ES-I3 (cell line): ENCODE measurements around the gene LPIN1.

Experiments
- H3K36me3 ChIP-seq: 2 replicates; pipeline ENCODE4 v1.6.1; 2013; ENCODE audit warnings: mild to moderate bottlenecking, low read length, control low read depth, moderate library complexity; ENCODE audit not compliant: insufficient read depth
- H3K4me1 ChIP-seq: 2 replicates; pipeline ENCODE4 v1.6.1; 2013; ENCODE audit warnings: mild to moderate bottlenecking, control low read depth, low read length; ENCODE audit not compliant: insufficient read depth
- H3K9ac ChIP-seq: 2 replicates; pipeline ENCODE4 v1.6.1; 2013; ENCODE audit warnings: low read depth, mild to moderate bottlenecking, low read length, moderate library complexity
- H3K9me3 ChIP-seq: 2 replicates; pipeline ENCODE4 v1.6.1; 2013; ENCODE audit warnings: mild to moderate bottlenecking, low read length, moderate library complexity; ENCODE audit not compliant: control insufficient read depth, insufficient read depth

LPIN1 gene

DNA sequence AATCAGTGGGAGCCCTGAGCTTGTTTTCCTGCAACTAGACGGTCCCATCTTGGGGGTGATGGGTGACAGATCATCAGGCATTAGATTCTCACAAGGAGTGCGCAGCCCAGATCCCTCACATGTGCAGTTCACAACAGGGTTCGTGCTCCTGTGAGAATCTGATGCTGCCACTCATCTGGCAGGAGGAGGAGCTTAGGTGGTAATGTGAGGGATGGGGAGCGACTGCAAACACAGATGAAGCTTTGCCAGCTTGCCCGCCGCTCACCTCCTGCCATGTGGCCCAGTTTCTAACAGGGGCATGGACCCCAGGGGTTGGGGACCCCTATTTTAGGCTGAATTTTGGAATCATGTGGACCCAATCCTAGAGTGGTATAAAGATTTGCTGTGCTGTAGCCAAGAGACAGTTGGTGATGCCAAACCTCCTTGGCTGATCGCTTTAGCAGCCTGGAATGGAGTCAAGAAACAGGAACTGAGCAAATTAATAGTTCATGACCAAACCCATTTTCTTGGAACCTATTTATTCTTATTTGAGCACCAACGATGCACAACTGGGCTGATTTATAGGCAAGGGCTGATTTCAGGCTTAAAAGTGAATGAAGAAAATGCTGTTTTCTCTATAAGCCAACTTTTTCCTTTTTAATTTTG lies 25.7 kb downstream of the LPIN1 start:
- Histone ChIP-seq H3K9me3 (no peaks in the 10 kb centered on the region), H3K4me1 (no peaks in the 10 kb centered on the region), H3K36me3 (peaks cover 6% of the 10 kb centered on the region), H3K9ac (no peak overlapping the region)

DNA sequence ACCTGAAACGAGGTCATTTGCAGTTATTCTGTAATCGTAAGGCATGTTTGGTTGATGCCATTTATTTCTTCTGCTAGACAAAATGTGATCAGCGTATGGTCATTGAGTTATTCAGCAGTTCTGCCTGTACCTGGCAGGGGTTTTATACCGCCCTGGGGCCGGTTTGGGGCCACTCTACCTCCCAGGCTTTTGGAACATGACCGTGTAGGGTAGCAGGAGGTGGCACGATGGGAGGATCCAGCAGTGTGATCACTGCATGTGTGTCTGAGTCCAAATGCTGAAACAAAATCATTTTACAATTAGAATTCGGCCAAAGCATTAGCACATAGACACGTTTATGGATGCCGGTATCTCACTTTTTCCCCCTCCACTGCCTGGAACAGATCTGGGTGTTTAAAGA lies 26.7 kb downstream of the LPIN1 start:
- Histone ChIP-seq H3K4me1 (no peaks in the 10 kb centered on the region), H3K9me3 (no peaks in the 10 kb centered on the region), H3K9ac (no peak overlapping the region), H3K36me3 (peaks cover 6% of the 10 kb centered on the region)

DNA sequence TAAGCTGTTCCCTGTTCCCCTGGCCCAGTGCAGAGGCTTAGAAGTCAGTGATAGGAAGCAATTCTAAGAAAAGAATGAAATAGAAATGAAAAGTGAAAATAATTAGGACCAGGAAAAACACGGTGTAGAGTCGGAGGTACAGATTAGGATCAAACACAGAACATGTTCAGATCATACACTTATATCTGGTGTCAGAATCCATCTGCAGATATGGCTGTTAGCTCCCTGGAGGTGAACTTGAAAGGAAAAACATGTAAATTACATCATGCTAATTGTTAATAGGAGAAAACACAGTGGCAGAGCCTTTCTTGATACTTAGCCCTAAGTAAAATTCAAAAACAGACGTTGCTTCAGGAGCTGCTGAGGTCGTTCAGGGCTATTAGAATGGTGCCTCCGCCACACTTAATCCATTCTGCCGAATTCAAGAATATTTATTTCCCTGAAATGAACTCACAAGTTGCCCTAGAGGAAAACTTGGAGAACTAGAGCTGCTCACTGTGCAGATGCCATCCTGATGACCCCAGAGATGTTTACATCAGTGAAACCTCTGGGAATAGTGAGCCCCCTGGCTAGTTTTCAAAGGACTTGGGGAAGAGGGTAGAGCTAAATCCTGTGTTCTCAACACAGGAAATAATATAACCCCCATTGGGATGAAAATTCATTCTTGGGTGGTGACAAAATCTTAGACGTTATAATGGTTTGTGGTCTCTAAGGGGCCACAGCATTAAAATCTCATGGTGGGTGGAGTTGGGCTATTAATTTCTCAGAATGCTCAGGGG lies 27.5 kb downstream of the LPIN1 start:
- peaks cover 6% of the 10 kb centered on the region for H3K36me3 ChIP-seq
- peaks cover 3% of the 10 kb centered on the region; the same call in 1 of the 2 replicates for H3K4me1 ChIP-seq
- no peaks in the 10 kb centered on the region for H3K9me3 ChIP-seq
- H3K9ac ChIP-seq = no peak overlapping the region

DNA sequence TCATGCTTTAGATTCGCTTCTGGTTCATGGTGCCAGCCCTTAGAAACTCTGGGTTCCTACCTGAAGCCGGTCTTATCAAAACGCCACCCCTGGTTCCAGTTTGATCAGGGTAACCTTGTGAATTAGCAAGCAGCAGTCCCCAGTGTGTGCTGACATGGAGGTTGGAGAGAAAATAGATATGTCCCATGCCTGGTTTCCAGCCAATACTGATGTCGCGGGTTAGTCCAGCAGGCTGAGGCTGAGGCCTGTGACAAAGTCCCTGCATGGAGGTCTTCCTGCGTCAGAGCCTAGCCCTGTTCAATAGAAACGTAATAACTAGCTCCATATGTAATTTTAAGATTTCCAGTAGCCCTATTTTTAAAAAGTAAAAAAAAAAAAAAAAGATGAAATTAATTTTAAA lies 28.2 kb downstream of the LPIN1 start:
- Histone ChIP-seq H3K9ac (no peak overlapping the region), H3K9me3 (no peaks in the 10 kb centered on the region), H3K36me3 (peaks cover 6% of the 10 kb centered on the region), H3K4me1 (peaks cover 4% of the 10 kb centered on the region; the same call in 1 of the 2 replicates)

DNA sequence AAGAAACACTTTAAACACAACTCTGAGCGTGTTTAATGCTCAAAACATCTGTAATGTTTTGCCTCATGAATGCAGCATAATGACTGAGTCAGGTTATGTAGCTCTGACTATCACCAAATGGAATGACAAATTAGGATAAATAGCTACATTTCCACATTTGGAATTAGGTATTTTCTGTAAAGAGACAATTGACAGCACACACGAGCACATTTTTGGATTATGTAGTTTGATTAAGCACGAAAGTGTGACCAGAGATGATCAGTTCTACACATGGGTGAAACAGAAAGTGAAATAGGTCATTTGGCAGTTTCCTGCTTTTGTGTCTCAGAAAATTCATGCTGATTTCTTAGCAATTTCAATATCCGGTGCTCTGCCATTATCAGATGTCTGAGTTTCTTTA lies 29.0 kb downstream of the LPIN1 start:
- H3K9me3 ChIP-seq = no peaks in the 10 kb centered on the region
- peaks cover 6% of the 10 kb centered on the region for H3K36me3 ChIP-seq
- peaks cover 4% of the 10 kb centered on the region; the same call in 1 of the 2 replicates for H3K4me1 ChIP-seq
- H3K9ac ChIP-seq = no peak overlapping the region

DNA sequence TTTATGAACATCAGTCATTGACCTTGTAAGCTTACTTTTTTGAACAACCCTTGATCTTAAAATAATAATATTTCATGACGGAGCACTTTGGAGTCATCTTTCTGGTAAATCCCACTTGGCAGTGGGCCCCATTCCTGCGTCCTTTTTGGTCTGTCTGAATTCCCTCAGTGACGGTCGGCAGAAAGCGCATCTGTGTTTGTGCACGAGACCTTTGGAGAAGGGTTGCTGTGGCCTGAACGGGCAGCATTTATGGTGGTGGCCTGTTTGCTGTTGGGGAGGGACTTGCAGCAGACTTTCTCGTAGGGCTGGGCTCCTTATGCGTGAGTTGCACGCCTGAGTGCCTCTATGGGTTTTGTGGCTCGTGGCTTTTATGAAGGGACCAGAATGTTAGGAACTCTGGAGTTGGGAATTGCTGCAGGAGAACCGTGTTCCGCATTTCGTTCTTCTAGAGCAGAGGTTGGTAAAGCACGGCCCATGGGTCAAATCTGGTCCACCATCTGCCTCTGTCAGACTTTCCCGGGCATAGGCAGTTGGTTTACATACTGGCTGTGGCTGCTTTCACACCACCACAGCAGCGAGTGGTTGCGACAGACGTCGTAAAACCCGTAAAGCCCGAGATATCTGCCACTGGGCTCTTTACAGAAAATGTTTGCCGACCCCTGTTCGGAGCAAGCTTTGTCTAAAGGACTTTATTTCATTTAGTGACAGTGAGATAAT lies 30.8 kb downstream of the LPIN1 start:
- Histone ChIP-seq H3K36me3 (peaks cover 8% of the 10 kb centered on the region), H3K9me3 (no peaks in the 10 kb centered on the region), H3K9ac (no peak overlapping the region), H3K4me1 (peaks cover 4% of the 10 kb centered on the region; the same call in 1 of the 2 replicates)

DNA sequence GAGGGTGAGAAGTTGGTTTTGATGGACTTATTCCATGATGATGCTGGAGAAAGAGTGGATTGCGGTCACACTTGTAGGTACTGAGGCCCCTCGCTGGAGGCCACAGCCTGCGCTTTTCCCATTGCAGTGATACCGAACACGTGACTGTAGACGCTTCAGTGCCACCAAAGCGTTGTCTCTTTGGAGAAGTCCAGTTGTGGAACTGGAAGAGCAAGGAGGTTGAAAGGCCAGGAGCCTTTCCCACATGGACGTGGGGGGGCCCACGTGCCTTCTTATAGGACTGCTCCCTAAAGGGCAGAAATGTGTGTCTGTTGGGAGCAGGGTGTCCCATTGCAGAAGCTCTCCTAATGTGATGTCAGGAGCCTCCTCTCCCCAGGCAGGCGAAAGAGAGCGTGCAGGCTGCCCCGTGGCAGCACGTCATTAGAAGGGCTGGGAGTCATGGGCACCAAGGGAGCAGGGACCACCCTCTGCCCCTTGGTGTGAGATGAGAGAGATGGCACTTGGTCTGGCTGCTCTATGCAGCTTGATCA lies 31.5 kb downstream of the LPIN1 start:
- H3K36me3 ChIP-seq = peaks cover 8% of the 10 kb centered on the region

DNA sequence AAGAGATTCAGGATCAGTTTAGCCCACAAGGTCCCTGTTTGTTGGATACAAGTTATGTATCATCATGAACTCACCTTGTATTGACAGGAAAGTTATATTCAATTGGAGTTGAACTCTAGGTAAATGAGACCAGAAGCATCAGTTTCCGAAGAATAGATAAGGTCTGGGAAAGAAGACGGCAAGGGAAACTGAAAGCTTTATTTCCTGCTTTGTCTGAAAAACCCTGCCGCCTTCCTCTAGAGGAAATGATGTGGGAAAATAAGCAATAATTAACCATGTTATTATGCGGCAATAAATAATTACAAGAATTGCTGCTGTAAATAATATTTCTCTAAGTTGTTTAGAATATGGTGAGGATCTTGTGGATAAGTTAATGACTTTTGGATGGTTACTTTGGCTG lies 32.0 kb downstream of the LPIN1 start:
- peaks cover 8% of the 10 kb centered on the region for H3K36me3 ChIP-seq
- H3K9me3 ChIP-seq = no peaks in the 10 kb centered on the region
- H3K4me1 ChIP-seq = peaks cover 4% of the 10 kb centered on the region; the same call in 1 of the 2 replicates
- no peak overlapping the region for H3K9ac ChIP-seq

More for the DNA sequence above, 31.5 kb downstream of the LPIN1 start:
- H3K9me3 ChIP-seq = no peaks in the 10 kb centered on the region
- no peak overlapping the region for H3K9ac ChIP-seq
- peaks cover 4% of the 10 kb centered on the region; the same call in 1 of the 2 replicates for H3K4me1 ChIP-seq

DNA sequence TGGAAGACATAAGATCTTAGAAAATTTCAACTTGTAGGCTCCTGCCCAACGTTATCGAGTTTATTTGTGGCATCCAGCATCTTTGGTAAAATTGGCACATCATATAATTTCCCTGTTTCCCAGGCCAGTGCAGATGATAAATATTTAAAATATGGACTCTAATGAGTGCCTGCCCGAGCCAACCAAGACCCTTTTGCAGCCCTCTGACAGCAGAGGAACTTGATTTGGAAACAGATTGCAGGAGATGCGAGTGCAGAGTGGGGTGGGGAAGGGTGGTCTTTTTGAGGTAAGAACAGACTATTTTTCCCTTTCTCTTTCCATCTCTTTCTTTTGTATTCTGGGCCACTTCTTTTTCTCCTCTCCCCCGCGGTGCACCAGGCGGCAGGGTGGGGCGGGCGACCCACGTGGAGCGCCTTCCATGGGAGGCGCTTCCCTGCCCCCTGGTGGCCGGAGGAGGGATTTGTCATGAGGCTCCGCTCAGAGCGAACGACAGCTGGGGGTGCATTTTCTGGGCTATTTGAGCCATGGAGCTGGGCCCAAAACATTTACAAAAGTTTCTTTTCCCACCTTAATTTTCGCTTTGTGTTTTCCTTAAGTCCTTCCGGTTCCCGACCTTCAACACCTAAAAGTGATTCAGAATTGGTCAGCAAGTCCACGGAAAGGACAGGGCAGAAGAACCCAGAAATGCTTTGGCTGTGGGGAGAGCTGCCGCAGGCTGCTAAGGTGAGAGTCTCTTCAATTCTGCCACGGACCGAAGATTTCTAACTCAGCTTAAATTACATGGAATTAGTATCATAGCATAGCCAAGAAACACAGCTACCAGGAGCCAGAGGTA lies 32.7 kb downstream of the LPIN1 start:
- peak overlapping the region; percentile 18; the same call in 1 of the 2 replicates for H3K9ac ChIP-seq
- H3K36me3 ChIP-seq = peaks cover 8% of the 10 kb centered on the region
- H3K4me1 ChIP-seq = peaks cover 4% of the 10 kb centered on the region; the same call in 1 of the 2 replicates
- no peaks in the 10 kb centered on the region for H3K9me3 ChIP-seq

DNA sequence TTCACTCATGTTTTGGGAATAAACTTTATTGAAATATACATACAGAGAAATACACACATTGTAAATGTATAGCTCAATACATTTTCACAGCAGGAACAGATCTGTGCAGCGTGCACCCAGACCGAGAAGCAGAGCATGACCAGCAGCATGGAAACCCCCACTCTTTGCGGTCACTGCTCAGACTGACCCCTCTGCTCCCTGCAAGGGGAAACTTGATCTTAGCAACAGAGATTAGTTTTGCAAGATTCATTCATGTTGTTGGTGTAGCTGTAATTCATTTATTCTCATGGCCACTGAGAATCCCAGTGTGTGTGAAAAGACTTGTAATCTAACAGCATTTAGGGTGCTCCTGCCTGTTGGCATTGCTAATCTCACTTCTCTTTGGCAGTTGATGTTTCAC lies 35.2 kb downstream of the LPIN1 start:
- Histone ChIP-seq H3K9me3 (no peaks in the 10 kb centered on the region), H3K36me3 (peaks cover 4% of the 10 kb centered on the region), H3K9ac (no peak overlapping the region), H3K4me1 (peaks cover 7% of the 10 kb centered on the region; the same call in 1 of the 2 replicates)

DNA sequence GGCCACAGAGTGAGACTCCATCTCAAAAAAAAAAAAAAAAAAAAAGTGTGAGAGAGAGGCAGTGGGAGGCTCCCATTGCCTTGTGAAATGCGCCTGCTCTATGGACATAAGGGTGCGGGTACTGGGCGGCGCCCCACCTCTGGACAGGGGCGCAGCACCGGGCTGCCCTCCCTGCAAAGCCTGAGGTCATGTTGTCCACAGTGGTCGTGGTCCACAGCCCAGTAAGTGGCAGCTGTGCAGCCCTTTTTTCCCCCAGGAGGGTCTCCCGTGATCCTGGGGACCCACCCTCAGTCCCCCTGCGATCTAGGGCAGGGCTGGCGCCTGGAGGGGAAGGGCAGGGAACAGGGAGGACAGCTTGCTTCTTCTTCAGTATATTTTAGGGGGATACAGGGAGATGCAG lies 37.8 kb downstream of the LPIN1 start:
- no peak overlapping the region for H3K9ac ChIP-seq
- H3K36me3 ChIP-seq = peaks cover 4% of the 10 kb centered on the region

DNA sequence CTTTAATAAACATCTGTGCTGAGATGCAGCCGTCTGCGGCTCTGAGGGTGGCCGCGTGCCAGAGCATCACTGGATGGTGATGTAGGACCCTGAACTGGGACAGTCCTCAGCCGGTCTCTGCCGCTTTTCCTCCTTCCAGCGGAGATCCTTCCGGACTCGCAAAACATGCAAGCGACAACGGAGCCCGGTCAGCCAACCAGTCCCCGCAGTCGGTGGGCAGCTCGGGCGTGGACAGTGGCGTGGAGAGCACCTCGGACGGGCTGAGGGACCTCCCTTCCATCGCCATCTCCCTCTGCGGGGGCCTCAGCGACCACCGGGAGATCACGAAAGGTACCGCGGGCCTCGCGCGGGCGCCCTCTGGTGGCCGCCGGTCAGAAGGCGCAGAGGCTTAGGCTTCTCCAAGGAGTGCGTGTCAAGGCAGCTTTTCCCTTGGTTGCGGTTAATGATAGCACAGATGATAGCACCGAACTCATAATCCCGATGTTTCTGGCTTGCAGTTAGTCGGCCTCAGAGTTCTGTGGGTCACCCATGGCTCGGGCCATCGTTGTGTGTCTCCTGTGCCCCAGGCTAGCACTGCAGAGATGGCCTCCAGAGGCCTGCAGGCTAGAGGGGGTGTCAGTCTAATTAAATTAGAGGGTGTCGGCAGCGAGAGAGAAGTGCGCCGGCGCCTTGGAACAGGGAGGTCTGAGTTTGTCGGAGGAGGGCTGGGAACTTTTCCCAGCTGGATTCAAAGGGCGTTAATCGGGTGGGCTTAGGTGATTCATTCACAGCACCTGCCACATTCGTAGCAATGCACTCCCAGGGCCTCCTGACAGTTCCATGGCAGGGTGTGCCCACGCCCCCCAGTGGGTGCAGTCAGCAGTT lies 38.5 kb downstream of the LPIN1 start:
- Histone ChIP-seq H3K4me1 (0 out of 2 replicates have a peak, but pooled peaks cover 3% of the 10 kb centered on the region), H3K36me3 (peaks cover 4% of the 10 kb centered on the region), H3K9ac (peak overlapping the region; percentile 44; the same call in 1 of the 2 replicates), H3K9me3 (no peaks in the 10 kb centered on the region)

More for the DNA sequence above, 37.8 kb downstream of the LPIN1 start:
- H3K4me1 ChIP-seq = 0 out of 2 replicates have a peak, but pooled peaks cover 3% of the 10 kb centered on the region
- no peaks in the 10 kb centered on the region for H3K9me3 ChIP-seq

DNA sequence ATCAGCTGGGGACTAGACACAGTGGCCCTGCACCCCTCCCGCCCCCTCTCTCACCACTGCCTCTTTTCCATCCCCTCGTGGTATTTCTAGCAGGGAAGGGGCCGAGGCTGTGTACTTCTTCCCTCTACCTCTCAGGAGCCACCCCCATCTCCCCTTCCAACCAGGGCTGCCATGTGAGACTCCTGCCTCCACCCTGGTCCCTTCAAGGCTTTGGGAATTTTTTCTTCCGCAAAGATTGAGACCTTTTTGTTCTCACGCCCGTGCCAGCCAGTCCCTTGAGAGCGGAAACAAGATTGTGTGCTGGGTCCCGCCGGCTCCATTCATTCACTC lies 39.1 kb downstream of the LPIN1 start:
- no peaks in the 10 kb centered on the region for H3K9me3 ChIP-seq
- H3K9ac ChIP-seq = no peak overlapping the region
- H3K36me3 ChIP-seq = peaks cover 7% of the 10 kb centered on the region
- 0 out of 2 replicates have a peak, but pooled peaks cover 3% of the 10 kb centered on the region for H3K4me1 ChIP-seq
